Stomach (tissue), 4 donors: Measurements from ENCODE around the gene CCR3.

Source experiments
- CTCF ChIP-seq, 7 experiments: fragments of 450-650 bp in 4 of 7; fragments of 200-600 bp in 3 of 7; sonication (generic) in 3 of 7; IDR thresholded peaks; one replicate each; pipeline ENCODE4 v1.5.1; 2016 to 2019; ENCODE audit warnings: antibody characterized with exemption in 7 of 7, control low read depth in 2 of 7, mild to moderate bottlenecking in 1 of 7
- EP300 ChIP-seq: sonication (generic); formaldehyde crosslinking; IDR thresholded peaks from one replicate; pipeline ENCODE4 v1.6.1; 2017; ENCODE audit warnings: antibody characterized with exemption
- POLR2AphosphoS5 ChIP-seq, 3 donors: sonication (generic); formaldehyde crosslinking; IDR thresholded peaks; one replicate each; pipeline ENCODE4 v1.6.1; 2016; ENCODE audit warnings: antibody characterized with exemption in 3 of 3

DNA sequence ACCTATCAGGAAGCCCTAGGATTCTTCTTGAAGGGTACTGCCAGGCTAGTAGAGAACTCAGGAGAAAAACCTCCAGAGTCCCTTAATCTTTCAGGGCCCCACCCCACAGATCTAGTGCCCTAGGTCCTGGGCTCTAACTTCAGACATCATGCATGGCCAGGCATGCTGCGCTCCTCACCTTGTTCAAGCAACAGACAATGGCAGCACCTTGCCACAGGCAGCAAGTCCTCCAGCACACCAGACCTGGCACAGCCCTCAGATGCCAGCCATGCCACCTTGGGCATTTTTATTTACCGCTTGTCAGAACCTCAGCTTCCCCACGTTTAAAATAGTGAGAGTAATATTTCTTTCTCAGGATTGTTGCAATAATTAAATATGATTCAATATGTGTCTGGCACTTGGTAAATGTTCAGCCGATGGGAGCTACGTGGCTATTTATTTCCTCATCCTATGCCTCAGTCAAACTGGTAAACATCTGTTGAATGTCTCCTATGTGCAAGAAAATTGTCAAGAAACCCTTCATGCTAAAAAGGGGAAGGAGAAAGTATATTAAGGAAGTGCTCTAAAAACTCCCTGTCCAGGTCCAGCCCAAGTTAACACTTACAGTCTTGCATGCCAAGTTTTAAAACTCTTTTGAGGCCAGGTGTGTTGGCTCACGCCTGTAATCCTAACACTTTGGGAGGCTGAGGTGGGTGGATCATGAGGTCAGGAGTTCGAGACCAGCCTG is 19.7 kb upstream of the CCR3 start:
- TF ChIP-seq POLR2AphosphoS5 (IDR thresholded peaks at IDR 0.05) (no peak), EP300 (no peak), CTCF (IDR thresholded peaks at IDR 0.05) (no peak)
